ENCODE results near the gene CCT7.
"Not testable (repeated sequence)": the region's sequence is repeated elsewhere in the genome, so short reads cannot be mapped to it uniquely, and the experiment has no call there.

Gene CCT7

GRCh38 chr2:73260338-73260984, 26.4 kb downstream of the CCT7 start:
- Histone ChIP-seq H3K4me2 (0 out of 22 replicates have a peak overlapping the region, but pooled peaks of 1 of the 11 experiments have one; percentile 16), H3K4me3 (no peak overlapping the region), H3K4me1 (peaks cover 9 to 33% (median 19%) of the 10 kb centered on the region in 10 experiments), H3K27ac (no peak overlapping the region), H3K9me3 (replicated peaks in 1 of 11) (no peaks in the 10 kb centered on the region), H3K9ac (0 out of 22 replicates have a peak overlapping the region, but pooled peaks of 3 of the 11 experiments have one; percentile 17 to 46 (median 38)), H3K36me3 (peaks cover 72 to 100% (median 93%) of the 10 kb centered on the region in 11 experiments), H3K27me3 (no peaks in the 10 kb centered on the region), H4K20me1 (peaks cover 8 to 98% (median 80%) of the 10 kb centered on the region in 11 experiments; a peak in 21 of 22 replicates)
- no peak for TF ChIP-seq Cebpa-rat (IDR thresholded peaks at IDR 0.05)

GRCh38 chr2:73262108-73262651, 28.1 kb downstream of the CCT7 start:
- H3K4me2 ChIP-seq, result no peak overlapping the region
- H4K20me1 ChIP-seq, result peaks cover 17 to 98% (median 79%) of the 10 kb centered on the region in 11 experiments; a peak in 21 of 22 replicates
- H3K4me1 ChIP-seq, result peaks cover 9 to 27% (median 16%) of the 10 kb centered on the region in 10 experiments; a peak in 18 of 20 replicates
- no peak for TF ChIP-seq Cebpa-rat (IDR thresholded peaks at IDR 0.05)
- H3K4me3 ChIP-seq, result no peak overlapping the region
- H3K9me3 ChIP-seq (replicated peaks in 1 of 11), result no peaks in the 10 kb centered on the region
- H3K36me3 ChIP-seq, result peaks cover 85 to 100% (median 93%) of the 10 kb centered on the region in 11 experiments
- H3K9ac ChIP-seq, result no peak overlapping the region
- no peak overlapping the region for H3K27ac ChIP-seq
- H3K27me3 ChIP-seq, result no peaks in the 10 kb centered on the region

- H3K27me3 ChIP-seq; H3K4me3 ChIP-seq; H3K4me2 ChIP-seq; H3K9me3 ChIP-seq (replicated peaks in 1 of 11); H3K27ac ChIP-seq; H3K9ac ChIP-seq: not testable (repeated sequence)
- peaks cover 19 to 98% (median 79%) of the 10 kb centered on the region in 11 experiments; a peak in 21 of 22 replicates for H4K20me1 ChIP-seq
- peaks cover 6 to 21% (median 11%) of the 10 kb centered on the region in 10 experiments; a peak in 18 of 20 replicates for H3K4me1 ChIP-seq
- H3K36me3 ChIP-seq, result peaks cover 92 to 100% (median 99%) of the 10 kb centered on the region in 11 experiments
Observed at GRCh38 chr2:73262691-73263429, 28.8 kb downstream of the CCT7 start.

GRCh38 chr2:73263540-73264331, 29.6 kb downstream of the CCT7 start:
- Histone ChIP-seq H3K9me3 (replicated peaks in 1 of 11) (no peaks in the 10 kb centered on the region), H3K9ac (no peak overlapping the region; a peak in 1 of 22 replicates), H3K4me1 (peaks cover 0 to 12% (median 3%) of the 10 kb centered on the region in 10 experiments; a peak in 13 of 20 replicates), H3K27ac (no peak overlapping the region), H3K27me3 (no peaks in the 10 kb centered on the region), H3K4me2 (no peak overlapping the region), H3K36me3 (peaks cover 93 to 100% (median 100%) of the 10 kb centered on the region in 11 experiments), H3K4me3 (no peak overlapping the region), H4K20me1 (peaks cover 28 to 98% (median 79%) of the 10 kb centered on the region in 11 experiments; a peak in 21 of 22 replicates)
- no peak for TF ChIP-seq Cebpa-rat (IDR thresholded peaks at IDR 0.05)

GRCh38 chr2:73264332-73264606, 30.2 kb downstream of the CCT7 start:
- H3K9me3 ChIP-seq (replicated peaks in 1 of 11), result no peaks in the 10 kb centered on the region
- H3K9ac ChIP-seq, result no peak overlapping the region
- no peak for TF ChIP-seq Cebpa-rat (IDR thresholded peaks at IDR 0.05)
- H3K4me2 ChIP-seq, result no peak overlapping the region
- peaks cover 0 to 6% (median 2%) of the 10 kb centered on the region in 10 experiments; a peak in 6 of 20 replicates for H3K4me1 ChIP-seq
- H3K27ac ChIP-seq, result no peak overlapping the region
- no peaks in the 10 kb centered on the region for H3K27me3 ChIP-seq
- peaks cover 93 to 100% (median 100%) of the 10 kb centered on the region in 11 experiments for H3K36me3 ChIP-seq
- H4K20me1 ChIP-seq, result peaks cover 31 to 98% (median 82%) of the 10 kb centered on the region in 11 experiments; a peak in 21 of 22 replicates
- no peak overlapping the region for H3K4me3 ChIP-seq

- Histone ChIP-seq H3K9me3 (replicated peaks in 1 of 11) (no peaks in the 10 kb centered on the region), H4K20me1 (peaks cover 35 to 98% (median 83%) of the 10 kb centered on the region in 11 experiments; a peak in 21 of 22 replicates), H3K4me1 (peaks cover 0 to 6% (median 2%) of the 10 kb centered on the region in 10 experiments; a peak in 5 of 20 replicates), H3K4me3 (no peak overlapping the region), H3K9ac (no peak overlapping the region), H3K27ac (no peak overlapping the region), H3K4me2 (no peak overlapping the region), H3K36me3 (peaks cover 93 to 100% (median 99%) of the 10 kb centered on the region in 11 experiments), H3K27me3 (no peaks in the 10 kb centered on the region)
- no peak for TF ChIP-seq Cebpa-rat (IDR thresholded peaks at IDR 0.05)
Observed at GRCh38 chr2:73264783-73265182, 30.7 kb downstream of the CCT7 start.

- Histone ChIP-seq H3K27me3 (no peaks in the 10 kb centered on the region), H3K4me2 (no peak overlapping the region), H3K4me1 (peaks cover 0 to 5% (median 1%) of the 10 kb centered on the region in 10 experiments; a peak in 5 of 20 replicates), H3K9ac (no peak overlapping the region), H3K36me3 (peaks cover 92 to 100% (median 99%) of the 10 kb centered on the region in 11 experiments), H3K9me3 (replicated peaks in 1 of 11) (no peaks in the 10 kb centered on the region), H4K20me1 (peaks cover 40 to 98% (median 85%) of the 10 kb centered on the region in 11 experiments; a peak in 21 of 22 replicates), H3K27ac (no peak overlapping the region), H3K4me3 (no peak overlapping the region)
- no peak for TF ChIP-seq Cebpa-rat (IDR thresholded peaks at IDR 0.05)
Observed at GRCh38 chr2:73265298-73266060, 31.4 kb downstream of the CCT7 start.

Measured in BLaER1 treated with 17β-estradiol and CSF1 and Interleukin-3, amounts not matched to agents 10 nM and 100 nM (cell line).